Thyroid gland (tissue), 4 donors: ENCODE measurements around the gene LUM. TPM values are rescaled to one million over a fixed set of nuclear protein-coding genes. Genes with fewer than 3 reads are reported as not detected.

Experiments
- DNase-seq, 2 donors: peaks; one replicate each; pipeline ENCODE4 v3.0.0-alpha.2; 2019
- H3K27ac ChIP-seq, 3 donors: fragments of 200-600 bp; sonication (generic); 1 replicate in 2 of 3; 2 replicates in 1 of 3; pipeline ENCODE4 v1.5.1; 2016 to 2019; ENCODE audit warnings: mild to moderate bottlenecking in 1 of 3, moderate library complexity in 1 of 3
- H3K27me3 ChIP-seq: fragments of 200-600 bp; sonication (generic); one replicate; pipeline ENCODE4 v1.5.1; 2019
- H3K36me3 ChIP-seq, 2 donors: fragments of 200-600 bp; sonication (generic); one replicate each; pipeline ENCODE4 v1.5.1; 2016 to 2019
- H3K4me1 ChIP-seq, 2 donors: fragments of 200-600 bp; sonication (generic); one replicate each; pipeline ENCODE4 v1.5.1; 2017 to 2019
- H3K4me3 ChIP-seq, 3 donors: fragments of 200-600 bp; sonication (generic); replicated peaks in 1 of 3; 1 replicate in 2 of 3; 2 replicates in 1 of 3; pipeline ENCODE4 v1.5.1; 2016; ENCODE audit warnings: mild to moderate bottlenecking in 1 of 3
- H3K9me3 ChIP-seq: fragments of 200-600 bp; sonication (generic); one replicate; pipeline ENCODE4 v1.5.1; 2017
- POLR2A ChIP-seq, 2 donors: fragments of 450-650 bp; IDR thresholded peaks; one replicate each; pipeline ENCODE4 v1.6.1; 2017; ENCODE audit warnings: antibody characterized with exemption in 2 of 2, mild to moderate bottlenecking in 2 of 2, moderate library complexity in 1 of 2
- WGBS, 2 donors: methylation state at CpG; one replicate each; pipeline ENCODE4 v1.1.5; 2017; 5-methylcytosine and 5-hydroxymethylcytosine counted together
- intact Hi-C: fragments of 100-400 bp; cut with DNase I; formaldehyde crosslinking; loops from one replicate; pipeline ENCODE4 v1.15.1; 2023
- total RNA-seq, 4 donors: library from RNA; depleted of rRNA; stranded (reverse); fragments of >200 nt; gene quantifications; one replicate each; pipeline ENCODE4 v1.2.3, GENCODE V29; 2016
- TF ChIP-seq, protein P1 (sequence below), 6 experiments: fragments of 200-600 bp in 3 of 6; fragments of 450-650 bp in 3 of 6; sonication (generic) in 3 of 6; IDR thresholded peaks; one replicate each; pipeline ENCODE4 v1.5.1; 2016 to 2019; ENCODE audit warnings: antibody characterized with exemption in 6 of 6, mild to moderate bottlenecking in 2 of 6, inconsistent platforms in 1 of 6, moderate library complexity in 1 of 6

Gene LUM
- total RNA-seq, 4 donors from 2014 or later, result 36.7 to 840 (median 127) TPM

DNA sequence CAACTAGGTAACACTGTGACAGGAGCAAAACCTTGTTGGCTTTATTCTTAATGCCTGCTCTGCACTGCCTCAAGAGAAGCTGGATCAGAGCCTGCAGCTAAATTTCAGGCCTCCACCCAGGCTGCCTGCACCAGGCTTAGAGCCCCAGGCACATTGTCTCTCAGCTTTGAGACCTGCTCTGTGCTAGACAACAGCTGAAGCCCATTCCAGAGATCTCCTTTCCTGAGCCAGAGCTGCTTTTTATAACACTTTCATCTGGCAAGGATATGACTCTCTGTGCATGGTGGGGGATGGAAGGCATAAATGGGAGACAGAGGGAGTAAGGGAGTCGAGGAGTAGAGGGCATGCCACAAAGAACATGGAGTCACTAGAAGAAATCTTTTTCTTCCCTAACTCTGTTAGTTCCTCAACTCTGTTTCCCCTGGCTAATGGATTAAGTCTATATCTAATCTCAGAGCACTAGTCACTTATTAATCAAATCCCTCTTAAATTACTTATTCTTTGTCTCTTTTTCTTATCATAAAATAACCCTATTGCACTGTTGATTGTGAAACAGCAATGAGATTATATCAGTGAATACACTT lies 27.1 kb upstream of the LUM start:
- no peaks in the 10 kb centered on the region for H3K9me3 ChIP-seq
- 59% methylated on average over 1 of the region's 1 CpG for WGBS, 2 donors
- H3K27me3 ChIP-seq, result no peaks in the 10 kb centered on the region
- H3K27ac ChIP-seq, result no peak overlapping the region
- TF ChIP-seq, protein P1, sequence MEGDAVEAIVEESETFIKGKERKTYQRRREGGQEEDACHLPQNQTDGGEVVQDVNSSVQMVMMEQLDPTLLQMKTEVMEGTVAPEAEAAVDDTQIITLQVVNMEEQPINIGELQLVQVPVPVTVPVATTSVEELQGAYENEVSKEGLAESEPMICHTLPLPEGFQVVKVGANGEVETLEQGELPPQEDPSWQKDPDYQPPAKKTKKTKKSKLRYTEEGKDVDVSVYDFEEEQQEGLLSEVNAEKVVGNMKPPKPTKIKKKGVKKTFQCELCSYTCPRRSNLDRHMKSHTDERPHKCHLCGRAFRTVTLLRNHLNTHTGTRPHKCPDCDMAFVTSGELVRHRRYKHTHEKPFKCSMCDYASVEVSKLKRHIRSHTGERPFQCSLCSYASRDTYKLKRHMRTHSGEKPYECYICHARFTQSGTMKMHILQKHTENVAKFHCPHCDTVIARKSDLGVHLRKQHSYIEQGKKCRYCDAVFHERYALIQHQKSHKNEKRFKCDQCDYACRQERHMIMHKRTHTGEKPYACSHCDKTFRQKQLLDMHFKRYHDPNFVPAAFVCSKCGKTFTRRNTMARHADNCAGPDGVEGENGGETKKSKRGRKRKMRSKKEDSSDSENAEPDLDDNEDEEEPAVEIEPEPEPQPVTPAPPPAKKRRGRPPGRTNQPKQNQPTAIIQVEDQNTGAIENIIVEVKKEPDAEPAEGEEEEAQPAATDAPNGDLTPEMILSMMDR (IDR thresholded peaks at IDR 0.05), result no peak
- no peak for TF ChIP-seq POLR2A (IDR thresholded peaks at IDR 0.05)
- H3K4me3 ChIP-seq, result no peak overlapping the region
- H3K36me3 ChIP-seq, result no peaks in the 10 kb centered on the region
- DNase-seq, result no peak
- no peaks in the 10 kb centered on the region for H3K4me1 ChIP-seq
- intact Hi-C loops, result no loop called here

DNA sequence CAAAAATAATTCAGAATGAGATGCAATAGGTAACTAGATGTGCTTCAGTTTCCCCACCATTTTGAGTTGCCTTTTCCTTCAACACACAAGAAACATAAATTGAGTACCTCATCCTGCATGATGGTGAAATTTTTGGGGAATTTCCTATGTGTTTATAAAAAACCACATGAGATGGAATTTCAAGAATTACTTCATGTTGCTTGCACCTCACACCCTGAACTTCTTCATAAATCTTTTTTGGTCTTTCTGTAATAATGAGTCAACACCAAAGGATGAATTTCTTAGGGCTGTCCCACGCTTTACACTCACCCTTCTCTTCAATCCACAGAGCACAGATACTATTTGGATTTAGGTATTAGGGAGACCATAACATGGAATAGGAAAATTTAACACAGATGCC lies 22.6 kb upstream of the LUM start:
- no peak overlapping the region for H3K4me3 ChIP-seq
- TF ChIP-seq, protein P1 (IDR thresholded peaks at IDR 0.05), result no peak
- no peak for TF ChIP-seq POLR2A (IDR thresholded peaks at IDR 0.05)
- H3K27ac ChIP-seq, result no peak overlapping the region
- no peaks in the 10 kb centered on the region for H3K36me3 ChIP-seq
- intact Hi-C loops, result no loop called here
- WGBS, 2 donors, result 92 to 96% methylated on average over 1 of the region's 1 CpG
- no peaks in the 10 kb centered on the region for H3K27me3 ChIP-seq
- H3K4me1 ChIP-seq, result no peaks in the 10 kb centered on the region
- H3K9me3 ChIP-seq, result no peaks in the 10 kb centered on the region
- DNase-seq, result no peak

DNA sequence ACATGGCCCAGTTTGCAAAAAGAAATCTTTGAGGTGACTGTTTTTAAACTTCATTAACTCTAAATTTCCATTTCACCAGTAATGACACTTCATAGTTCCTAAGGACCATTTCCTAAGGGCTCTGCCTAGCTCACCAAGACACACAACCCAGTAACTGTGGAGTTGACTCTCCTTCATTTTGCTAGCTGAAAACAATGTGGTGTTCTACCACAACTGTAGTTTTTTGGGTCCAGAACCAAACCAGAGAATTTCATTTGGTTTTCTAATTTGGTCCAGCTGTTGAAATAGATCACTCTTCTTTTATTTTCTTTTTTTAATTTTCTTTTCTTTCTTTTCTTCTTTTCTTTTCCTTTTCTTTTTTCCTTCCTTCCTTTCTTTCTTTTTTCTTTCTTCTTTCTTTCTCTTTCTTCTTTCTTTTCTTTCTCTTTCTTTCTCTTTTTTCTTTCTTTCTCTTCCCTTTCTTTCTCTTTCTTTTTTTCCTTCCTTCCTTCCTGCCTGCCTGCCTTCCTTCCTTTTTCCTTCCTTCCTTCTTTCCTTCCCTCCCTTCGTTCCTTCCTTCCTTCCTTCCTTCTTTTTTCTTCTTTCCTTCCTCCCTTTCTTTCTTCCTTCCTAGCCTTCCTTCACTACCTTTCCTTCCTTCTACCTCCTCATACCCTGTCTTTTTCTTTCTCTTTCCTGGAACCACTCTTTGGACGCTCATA lies 18.5 kb upstream of the LUM start:
- H3K27ac ChIP-seq, result no peak overlapping the region

DNA sequence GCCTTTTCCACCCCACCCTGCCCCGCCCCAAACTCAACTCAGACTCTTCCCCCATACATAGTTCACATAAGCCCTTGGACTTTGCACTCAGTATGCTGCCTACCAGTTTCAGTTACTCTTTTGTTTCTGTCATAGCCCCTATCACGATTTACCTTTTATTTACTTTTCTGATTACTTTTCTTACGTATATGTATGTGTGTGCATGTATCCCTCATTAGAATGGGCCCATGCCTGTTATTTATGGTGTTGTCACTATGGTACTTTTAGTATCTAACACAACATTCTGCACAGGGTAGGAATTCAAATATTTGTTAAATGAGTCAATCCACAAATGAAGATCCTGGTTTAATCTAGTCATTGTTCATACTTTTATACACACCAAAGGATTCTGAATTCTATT lies 16.5 kb upstream of the LUM start:
- H3K36me3 ChIP-seq, result no peaks in the 10 kb centered on the region
- H3K9me3 ChIP-seq, result no peaks in the 10 kb centered on the region
- TF ChIP-seq, protein P1 (IDR thresholded peaks at IDR 0.05), result no peak
- no peak for TF ChIP-seq POLR2A (IDR thresholded peaks at IDR 0.05)
- 93 to 94% methylated on average over 3 of the region's 3 CpGs for WGBS, 2 donors
- H3K4me1 ChIP-seq, result no peaks in the 10 kb centered on the region
- H3K4me3 ChIP-seq, result no peak overlapping the region
- no peaks in the 10 kb centered on the region for H3K27me3 ChIP-seq
- DNase-seq, result no peak
- H3K27ac ChIP-seq, result no peak overlapping the region
- intact Hi-C loops, result no loop called here

More for the DNA sequence above, 18.5 kb upstream of the LUM start:
- Histone ChIP-seq H3K4me1 (no peaks in the 10 kb centered on the region), H3K27me3 (no peaks in the 10 kb centered on the region), H3K36me3 (no peaks in the 10 kb centered on the region), H3K4me3 (no peak overlapping the region), H3K9me3 (no peaks in the 10 kb centered on the region)
- no peak for DNase-seq
- intact Hi-C loops, result no loop called here
- WGBS, 2 donors, result 95 to 97% methylated on average over 2 of the region's 2 CpGs
- no peak for TF ChIP-seq POLR2A (IDR thresholded peaks at IDR 0.05)
- TF ChIP-seq, protein P1 (IDR thresholded peaks at IDR 0.05), result no peak

DNA sequence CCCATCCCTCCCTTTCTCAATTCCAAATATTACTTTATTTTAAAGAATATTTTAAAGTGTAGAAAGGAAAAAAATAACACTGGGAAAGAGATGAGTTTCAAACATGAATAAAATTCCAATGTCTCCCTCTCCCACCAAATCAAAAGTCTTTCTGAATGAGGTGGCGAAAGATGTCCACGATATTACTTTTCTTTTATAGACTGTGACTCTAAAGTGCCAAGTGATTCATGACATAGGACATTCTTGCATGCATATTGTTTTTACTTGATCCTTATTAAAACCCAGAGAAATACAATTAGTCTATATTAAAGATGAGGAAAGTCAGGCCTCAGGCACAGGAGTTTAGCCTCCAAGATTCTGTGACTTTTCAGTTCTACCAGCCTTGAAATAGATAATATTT lies 16.0 kb upstream of the LUM start:
- TF ChIP-seq, protein P1 (IDR thresholded peaks at IDR 0.05), result no peak
- TF ChIP-seq POLR2A (IDR thresholded peaks at IDR 0.05), result no peak
- Histone ChIP-seq H3K4me3 (no peak overlapping the region), H3K27ac (no peak overlapping the region), H3K27me3 (no peaks in the 10 kb centered on the region), H3K4me1 (no peaks in the 10 kb centered on the region), H3K36me3 (no peaks in the 10 kb centered on the region), H3K9me3 (no peaks in the 10 kb centered on the region)
- DNase-seq, result no peak
- 94% methylated on average over 2 of the region's 2 CpGs for WGBS, 2 donors
- intact Hi-C loops, result no loop called here
